Measurements from ENCODE around the gene PHOSPHO2.

Gene PHOSPHO2

DNA sequence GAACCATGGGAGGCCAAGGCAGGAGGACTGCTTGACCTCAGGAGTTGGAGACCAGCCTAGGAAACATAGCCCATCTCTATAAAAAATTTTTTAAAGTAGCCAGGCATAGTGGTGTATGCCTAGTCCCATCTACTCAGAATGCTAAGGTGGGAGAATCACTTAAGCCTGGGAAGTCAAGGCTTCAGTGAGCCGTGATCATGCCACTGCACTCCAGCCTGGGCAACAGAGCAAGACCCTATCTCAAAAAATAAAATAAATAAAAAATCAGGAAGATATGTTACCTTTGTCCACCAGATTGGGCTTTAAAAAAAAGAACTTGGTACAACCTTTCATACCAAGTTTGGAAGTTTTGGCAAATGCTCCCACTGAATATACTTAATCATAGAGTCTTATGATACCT lies 35.4 kb upstream of the PHOSPHO2 start:
- Histone ChIP-seq H3K36me3 (ENCODE audit: control insufficient read depth, insufficient read depth, low read length) (no peaks in the 10 kb centered on the region), H3K27ac (no peak overlapping the region), H3K4me1 (no peaks in the 10 kb centered on the region), H3K9ac (no peak overlapping the region), H3K4me2 (ENCODE audit: low read length) (no peak overlapping the region), H2AFZ (no peak overlapping the region), H3K79me2 (no peaks in the 10 kb centered on the region), H3K27me3 (ENCODE audit: control insufficient read depth, insufficient read depth, low read length) (no peaks in the 10 kb centered on the region), H3K4me3 (ENCODE audit: low read depth, low read length) (no peak overlapping the region), H3K9me3 (ENCODE audit: control insufficient read depth, low read length) (no peaks in the 10 kb centered on the region)
- TF ChIP-seq, protein P1, sequence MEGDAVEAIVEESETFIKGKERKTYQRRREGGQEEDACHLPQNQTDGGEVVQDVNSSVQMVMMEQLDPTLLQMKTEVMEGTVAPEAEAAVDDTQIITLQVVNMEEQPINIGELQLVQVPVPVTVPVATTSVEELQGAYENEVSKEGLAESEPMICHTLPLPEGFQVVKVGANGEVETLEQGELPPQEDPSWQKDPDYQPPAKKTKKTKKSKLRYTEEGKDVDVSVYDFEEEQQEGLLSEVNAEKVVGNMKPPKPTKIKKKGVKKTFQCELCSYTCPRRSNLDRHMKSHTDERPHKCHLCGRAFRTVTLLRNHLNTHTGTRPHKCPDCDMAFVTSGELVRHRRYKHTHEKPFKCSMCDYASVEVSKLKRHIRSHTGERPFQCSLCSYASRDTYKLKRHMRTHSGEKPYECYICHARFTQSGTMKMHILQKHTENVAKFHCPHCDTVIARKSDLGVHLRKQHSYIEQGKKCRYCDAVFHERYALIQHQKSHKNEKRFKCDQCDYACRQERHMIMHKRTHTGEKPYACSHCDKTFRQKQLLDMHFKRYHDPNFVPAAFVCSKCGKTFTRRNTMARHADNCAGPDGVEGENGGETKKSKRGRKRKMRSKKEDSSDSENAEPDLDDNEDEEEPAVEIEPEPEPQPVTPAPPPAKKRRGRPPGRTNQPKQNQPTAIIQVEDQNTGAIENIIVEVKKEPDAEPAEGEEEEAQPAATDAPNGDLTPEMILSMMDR (IDR thresholded peaks at IDR 0.05): no peak

DNA sequence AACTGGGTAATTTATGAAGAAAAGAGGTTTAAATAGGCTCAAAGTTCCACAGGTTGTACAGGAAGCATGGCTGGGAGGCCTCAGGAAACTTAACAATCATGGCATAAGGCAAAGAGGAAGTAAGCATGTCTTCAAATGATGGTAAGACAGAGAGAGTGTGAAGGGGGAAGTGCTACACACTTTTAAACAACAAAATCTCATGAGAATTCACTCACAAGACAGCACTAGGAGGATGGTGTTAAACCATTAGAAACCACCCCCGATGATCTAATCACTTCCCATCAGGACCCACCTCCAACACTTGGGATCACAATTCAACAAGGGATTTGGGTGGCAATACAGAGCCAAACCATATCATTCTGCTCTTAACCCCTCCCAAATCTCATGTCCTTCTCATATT lies 34.9 kb upstream of the PHOSPHO2 start:
- Histone ChIP-seq H3K4me2 (ENCODE audit: low read length) (no peak overlapping the region), H2AFZ (no peak overlapping the region), H3K9me3 (ENCODE audit: control insufficient read depth, low read length) (no peaks in the 10 kb centered on the region), H3K36me3 (ENCODE audit: control insufficient read depth, insufficient read depth, low read length) (no peaks in the 10 kb centered on the region), H3K27me3 (ENCODE audit: control insufficient read depth, insufficient read depth, low read length) (no peaks in the 10 kb centered on the region), H3K9ac (no peak overlapping the region), H3K27ac (no peak overlapping the region), H3K4me1 (no peaks in the 10 kb centered on the region), H3K4me3 (ENCODE audit: low read depth, low read length) (no peak overlapping the region), H3K79me2 (no peaks in the 10 kb centered on the region)
- TF ChIP-seq, protein P1 (IDR thresholded peaks at IDR 0.05): no peak

DNA sequence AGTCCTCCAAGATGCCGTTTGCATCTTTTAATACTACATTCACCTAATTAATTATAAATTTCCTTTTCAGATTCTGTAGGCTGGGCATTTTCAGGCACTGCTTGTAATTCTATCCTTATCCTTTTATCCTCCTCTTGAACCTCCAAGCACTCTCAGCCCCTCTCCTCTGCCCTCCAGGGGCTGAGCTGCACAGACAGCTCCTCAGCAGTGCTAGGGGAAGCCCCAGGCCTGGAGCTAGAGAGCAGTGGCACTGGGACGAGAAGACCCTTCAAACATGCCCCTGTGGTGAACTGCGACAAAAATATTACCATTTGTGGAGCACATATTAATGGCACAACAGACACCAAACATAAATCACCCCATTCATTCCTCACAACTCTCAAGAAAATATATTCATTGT lies 33.0 kb upstream of the PHOSPHO2 start:
- no peaks in the 10 kb centered on the region for H3K27me3 ChIP-seq (ENCODE audit: control insufficient read depth, insufficient read depth, low read length)
- H3K4me3 ChIP-seq (ENCODE audit: low read depth, low read length): no peak overlapping the region
- no peaks in the 10 kb centered on the region for H3K9me3 ChIP-seq (ENCODE audit: control insufficient read depth, low read length)
- TF ChIP-seq, protein P1 (IDR thresholded peaks at IDR 0.05): no peak
- no peaks in the 10 kb centered on the region for H3K4me1 ChIP-seq
- H3K9ac ChIP-seq: no peak overlapping the region
- H3K36me3 ChIP-seq (ENCODE audit: control insufficient read depth, insufficient read depth, low read length): no peaks in the 10 kb centered on the region
- H2AFZ ChIP-seq: no peak overlapping the region
- no peaks in the 10 kb centered on the region for H3K79me2 ChIP-seq
- H3K4me2 ChIP-seq (ENCODE audit: low read length): no peak overlapping the region
- H3K27ac ChIP-seq: no peak overlapping the region

DNA sequence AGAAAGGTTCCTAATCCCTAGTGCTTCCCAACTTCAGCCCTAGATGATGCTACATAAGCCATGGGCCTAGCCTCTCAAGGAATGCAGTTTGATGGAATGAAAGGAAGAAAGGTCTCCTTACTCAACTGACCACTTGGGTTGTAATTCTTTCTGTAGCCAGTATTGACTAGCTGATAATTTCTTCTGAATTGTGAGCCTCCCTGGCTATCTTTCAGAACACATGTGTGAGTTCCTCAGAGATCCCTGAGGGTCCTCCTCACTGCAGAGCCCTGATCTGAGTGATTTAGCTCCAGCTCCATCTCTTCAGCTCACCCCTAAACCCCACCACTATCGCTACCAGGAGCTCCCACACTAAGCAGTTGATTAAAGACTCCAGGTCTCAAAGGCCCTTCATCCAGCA lies 31.5 kb upstream of the PHOSPHO2 start:
- H3K36me3 ChIP-seq (ENCODE audit: control insufficient read depth, insufficient read depth, low read length): no peaks in the 10 kb centered on the region
- H2AFZ ChIP-seq: no peak overlapping the region
- H3K9ac ChIP-seq: no peak overlapping the region
- TF ChIP-seq, protein P1 (IDR thresholded peaks at IDR 0.05): no peak
- H3K9me3 ChIP-seq (ENCODE audit: control insufficient read depth, low read length): no peaks in the 10 kb centered on the region
- H3K79me2 ChIP-seq: no peaks in the 10 kb centered on the region
- no peaks in the 10 kb centered on the region for H3K4me1 ChIP-seq
- H3K27ac ChIP-seq: no peak overlapping the region
- no peak overlapping the region for H3K4me2 ChIP-seq (ENCODE audit: low read length)
- H3K4me3 ChIP-seq (ENCODE audit: low read depth, low read length): no peak overlapping the region
- no peaks in the 10 kb centered on the region for H3K27me3 ChIP-seq (ENCODE audit: control insufficient read depth, insufficient read depth, low read length)

DNA sequence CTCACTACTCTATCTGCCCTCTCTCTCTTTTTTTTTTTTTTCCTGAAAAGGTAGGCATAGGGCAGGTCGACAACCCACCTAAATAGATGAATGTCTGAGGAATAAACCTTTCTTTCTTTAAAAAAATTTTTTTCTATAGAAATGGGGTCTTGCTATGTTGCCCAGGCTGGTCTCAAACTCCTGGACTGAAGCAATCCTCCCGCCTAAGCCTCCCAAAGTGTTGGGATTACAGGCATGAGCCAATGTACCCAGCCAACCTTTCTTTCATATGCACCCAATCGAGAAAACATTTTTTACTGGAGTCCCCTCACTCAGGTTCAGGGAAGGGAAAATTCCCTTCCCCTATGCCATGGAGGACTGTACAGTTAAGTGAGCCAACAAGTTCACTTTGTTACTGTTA lies 31.0 kb upstream of the PHOSPHO2 start:
- Histone ChIP-seq H3K4me3 (ENCODE audit: low read depth, low read length) (no peak overlapping the region), H3K36me3 (ENCODE audit: control insufficient read depth, insufficient read depth, low read length) (no peaks in the 10 kb centered on the region), H3K4me1 (no peaks in the 10 kb centered on the region), H3K4me2 (ENCODE audit: low read length) (no peak overlapping the region), H3K27me3 (ENCODE audit: control insufficient read depth, insufficient read depth, low read length) (no peaks in the 10 kb centered on the region), H3K9ac (no peak overlapping the region), H3K79me2 (no peaks in the 10 kb centered on the region), H2AFZ (no peak overlapping the region), H3K9me3 (ENCODE audit: control insufficient read depth, low read length) (no peaks in the 10 kb centered on the region), H3K27ac (no peak overlapping the region)
- TF ChIP-seq, protein P1 (IDR thresholded peaks at IDR 0.05): no peak

Data from parathyroid adenoma (tissue), 2 donors.